Amniotic epithelial cell (primary cell): ENCODE data around the gene WNT3A.

Experiments used
- DNase-seq: peaks from one replicate; pipeline ENCODE4 v3.0.0-alpha.2; 2010; ENCODE audit warnings: low read depth

The WNT3A gene

DNA sequence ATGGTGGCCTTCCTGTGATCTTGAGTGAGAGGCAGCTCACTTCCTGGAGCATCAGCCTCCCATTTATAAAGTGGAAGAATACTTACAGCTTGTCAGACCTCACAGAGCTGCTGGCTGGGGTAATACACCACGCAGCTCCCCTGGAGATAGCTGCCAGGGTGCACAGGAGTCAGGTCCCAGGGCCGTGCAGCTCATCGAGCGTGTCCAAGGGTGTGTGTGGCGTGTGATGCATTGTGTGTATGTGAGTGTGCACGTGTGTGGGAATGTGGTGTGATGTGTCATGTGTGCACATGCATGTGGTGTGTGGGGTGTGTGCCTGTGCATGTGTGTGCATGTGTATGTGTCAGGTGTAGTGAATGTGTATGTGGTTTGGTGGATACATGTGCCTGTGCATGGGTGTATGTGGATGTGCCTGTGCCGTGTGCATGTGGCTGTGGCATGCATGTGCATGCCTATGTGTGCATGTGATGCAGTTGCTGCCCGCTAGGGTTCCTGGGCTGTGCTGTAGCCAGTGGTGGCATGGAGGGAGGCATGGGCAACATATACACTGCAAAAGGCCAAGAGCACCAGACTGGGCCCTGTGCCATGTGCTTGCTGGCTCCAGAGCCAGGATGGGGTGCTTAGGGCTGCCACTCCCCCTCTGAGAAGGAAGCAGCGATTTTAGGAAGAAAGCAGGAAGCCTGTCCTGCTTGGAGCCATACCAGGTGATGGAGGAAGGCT is 24.6 kb downstream of the WNT3A start:
- no peak for DNase-seq

DNA sequence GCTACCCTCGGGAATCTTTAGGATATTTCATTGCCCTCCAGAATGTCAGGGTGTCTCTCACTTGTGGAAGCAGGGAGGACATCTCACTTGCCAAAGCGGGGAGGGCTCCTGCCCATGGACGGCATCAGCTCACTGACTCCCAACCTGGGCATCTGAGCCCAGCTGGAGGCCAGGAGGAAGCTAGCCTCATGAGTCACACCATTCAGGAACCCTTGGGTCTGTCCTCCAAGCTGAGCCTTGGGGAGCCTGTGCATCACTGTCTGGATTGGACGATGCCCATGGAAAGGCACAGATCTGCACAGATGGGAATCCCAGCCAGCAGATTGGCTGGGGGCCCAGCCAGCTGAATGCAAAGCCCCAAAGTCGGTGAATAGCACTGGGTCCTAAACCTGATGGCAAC is 25.2 kb downstream of the WNT3A start:
- DNase-seq = no peak

DNA sequence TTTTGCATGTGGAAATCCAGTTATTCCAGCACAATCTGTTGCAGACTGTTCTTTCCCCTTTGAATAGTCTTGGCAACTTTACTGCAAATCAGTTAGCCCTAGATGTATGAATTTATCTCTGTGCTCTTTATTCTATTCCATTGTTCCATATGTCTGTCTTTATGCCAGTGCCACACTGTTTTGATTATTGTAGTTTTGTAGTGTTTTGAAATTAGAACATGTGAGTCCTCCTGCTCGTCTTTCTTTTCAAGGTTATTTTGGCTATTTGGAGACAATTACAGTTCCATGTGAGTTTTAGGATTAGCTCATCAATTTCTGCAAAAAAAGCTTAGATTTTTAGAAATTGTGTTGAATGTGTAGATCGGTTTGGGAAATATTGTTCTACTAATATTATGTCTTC is 26.6 kb downstream of the WNT3A start:
- no peak for DNase-seq

DNA sequence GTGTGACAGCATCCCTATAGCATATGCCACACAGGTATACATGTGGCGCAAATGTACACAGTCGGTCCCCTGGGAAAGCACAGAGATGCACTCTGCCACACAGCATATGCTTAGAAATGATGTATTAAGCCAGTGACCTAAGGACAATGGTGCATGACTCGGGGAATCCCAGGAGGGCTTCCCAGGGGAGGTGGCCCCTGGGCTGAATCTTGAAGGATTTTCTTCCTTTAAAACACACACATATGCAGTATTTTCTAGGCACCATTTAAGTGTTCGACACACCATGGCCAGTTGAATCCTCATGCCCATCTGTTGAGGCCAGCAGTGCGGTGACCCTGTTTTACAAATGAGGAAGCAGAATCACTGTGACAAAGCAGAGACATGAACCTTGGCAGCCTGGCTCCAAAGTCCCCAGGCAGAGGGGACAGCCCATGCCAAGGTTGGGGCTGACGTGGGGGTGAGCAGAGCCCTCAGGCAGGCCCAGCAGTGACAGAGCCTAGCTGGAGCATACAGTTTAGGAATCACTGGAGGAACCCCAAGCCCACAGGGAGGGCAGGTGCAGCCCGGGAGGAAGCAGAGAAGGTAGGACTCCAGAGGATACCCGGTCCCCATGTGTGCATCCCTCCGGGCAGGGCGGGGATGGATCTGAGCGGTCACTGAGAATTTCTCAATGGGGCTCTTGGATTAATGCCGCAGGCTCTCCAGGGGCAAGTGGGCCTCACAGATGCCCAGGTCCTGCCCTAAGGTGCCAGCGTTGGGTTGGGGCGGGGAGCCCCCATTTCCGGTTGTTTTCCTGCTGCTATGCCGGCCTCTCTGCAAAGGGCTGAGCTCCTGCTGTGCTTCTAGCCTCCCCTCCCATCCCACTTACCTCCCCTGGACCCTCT is 28.4 kb downstream of the WNT3A start:
- no peak for DNase-seq

DNA sequence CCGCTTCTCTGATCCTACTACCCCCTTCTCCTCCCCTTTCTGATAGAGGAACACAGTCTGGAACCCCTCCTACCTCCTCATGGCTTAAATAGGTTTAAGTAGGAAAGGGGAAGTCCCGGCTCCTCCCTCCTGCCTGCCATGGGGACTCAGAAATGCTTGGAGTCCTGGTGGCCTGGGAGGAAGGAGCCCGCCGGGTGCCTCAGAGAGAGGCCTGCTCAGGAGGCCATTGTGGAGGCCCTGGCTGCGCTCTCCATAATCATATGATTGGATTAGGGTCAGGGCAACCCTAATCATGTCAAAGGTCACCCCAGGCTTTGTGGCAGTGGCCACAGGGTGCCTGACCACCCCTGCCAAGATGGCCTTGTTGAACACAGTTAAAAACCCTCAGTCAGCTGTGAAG is 29.0 kb downstream of the WNT3A start:
- DNase-seq = no peak

DNA sequence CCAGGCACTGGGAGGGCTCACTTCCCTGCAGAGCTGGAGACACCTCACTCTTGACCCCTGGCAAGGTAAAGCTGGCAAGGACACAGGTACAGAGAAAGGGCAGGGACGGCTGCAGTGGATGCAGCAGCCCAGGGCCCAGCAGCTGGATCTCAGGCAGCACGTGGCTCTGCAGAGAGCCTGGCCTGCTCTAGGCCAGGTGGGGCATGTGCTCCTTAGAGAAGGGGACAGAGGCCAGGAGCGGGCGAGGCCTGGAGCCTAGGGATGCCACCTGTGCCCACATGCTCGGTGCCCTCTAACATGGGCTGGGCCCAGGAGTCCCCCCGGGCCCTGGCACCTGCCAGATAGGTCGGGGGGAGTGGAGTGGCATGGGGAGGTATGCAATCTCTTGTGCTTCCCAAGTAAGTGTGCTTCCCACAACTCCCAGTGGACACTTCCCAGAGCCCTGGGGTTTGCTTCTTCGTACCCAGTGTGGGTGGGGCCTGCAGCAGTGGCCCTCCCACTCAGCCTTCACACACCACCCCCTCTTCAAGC is 30.0 kb downstream of the WNT3A start:
- no peak for DNase-seq

DNA sequence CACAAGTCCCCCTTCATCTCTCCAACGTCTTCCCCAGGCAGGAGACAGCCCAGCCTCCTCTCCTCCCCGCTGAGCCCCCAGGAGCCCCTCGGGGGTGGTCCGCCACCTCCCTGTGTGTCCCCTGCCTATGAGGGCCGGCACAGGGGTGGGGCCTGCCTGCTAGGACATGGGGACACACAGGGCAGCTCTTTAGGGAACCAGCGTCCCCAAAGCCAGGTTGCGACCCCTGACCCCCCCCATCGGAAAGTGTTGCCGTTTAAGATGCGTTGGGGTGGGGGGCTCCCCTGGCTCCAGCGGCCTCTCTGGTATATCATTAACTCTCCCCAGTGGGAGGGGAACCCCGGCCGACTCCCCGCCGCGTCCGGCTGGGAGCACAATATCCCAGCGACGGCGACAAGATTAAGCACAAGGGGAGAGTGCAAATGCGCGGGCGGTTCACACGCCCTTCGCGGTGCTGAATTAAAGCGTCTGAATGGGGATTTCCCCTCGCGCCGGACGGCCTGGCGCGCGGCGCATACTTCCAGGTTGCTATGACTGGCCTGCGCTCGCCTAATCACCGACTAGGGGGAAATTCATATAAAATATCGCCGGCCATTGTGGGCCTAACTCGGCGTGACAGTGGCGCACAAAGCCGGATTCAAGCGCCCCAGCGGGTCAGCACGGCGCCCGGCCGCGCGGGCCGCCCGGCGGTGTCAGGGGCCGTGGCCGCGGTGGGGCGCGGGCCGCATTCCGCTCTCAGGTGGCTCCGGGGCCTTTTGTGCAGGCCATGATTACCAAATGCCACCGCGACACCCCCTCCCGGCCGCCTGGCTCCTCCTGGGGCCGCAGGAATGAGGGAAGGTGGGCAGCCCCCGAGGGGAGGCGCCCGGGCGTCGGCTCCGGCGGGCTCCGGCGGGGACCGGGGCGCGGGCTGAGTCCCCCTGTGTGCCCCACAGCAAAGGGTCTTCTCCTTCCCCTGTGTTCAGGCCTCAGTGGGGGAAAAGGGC is 30.9 kb downstream of the WNT3A start:
- DNase-seq = peak; percentile 2

DNA sequence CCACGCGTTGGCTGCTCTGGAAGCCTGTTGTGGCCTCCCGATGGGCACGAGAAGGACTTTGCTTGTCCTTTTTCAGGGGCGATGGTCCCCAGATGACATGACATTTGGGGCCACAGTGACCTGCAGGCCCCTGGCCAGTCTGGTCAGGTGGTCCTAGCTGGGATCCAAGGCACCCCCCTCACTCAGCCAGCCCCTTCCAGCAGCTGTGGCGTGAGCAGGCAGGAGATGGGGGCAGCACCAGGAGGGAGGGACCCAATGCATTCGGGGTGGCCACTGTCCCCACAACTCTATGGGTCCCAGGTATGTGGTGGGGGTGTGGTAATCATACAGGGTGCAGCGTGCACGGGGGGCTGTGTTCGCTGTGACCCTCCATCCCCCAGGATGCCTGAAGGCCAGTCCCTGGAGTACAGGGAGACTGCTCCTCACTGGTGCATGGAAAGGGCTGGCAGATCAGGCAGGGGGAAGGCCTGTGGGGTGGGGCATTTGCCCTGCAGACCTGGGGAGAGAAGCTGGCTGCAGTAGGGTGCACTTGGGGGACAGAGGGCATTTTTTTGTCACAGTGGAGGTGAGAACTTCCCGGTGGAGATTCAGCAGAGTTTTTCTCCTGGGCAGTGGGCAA is 31.7 kb downstream of the WNT3A start:
- no peak for DNase-seq

DNA sequence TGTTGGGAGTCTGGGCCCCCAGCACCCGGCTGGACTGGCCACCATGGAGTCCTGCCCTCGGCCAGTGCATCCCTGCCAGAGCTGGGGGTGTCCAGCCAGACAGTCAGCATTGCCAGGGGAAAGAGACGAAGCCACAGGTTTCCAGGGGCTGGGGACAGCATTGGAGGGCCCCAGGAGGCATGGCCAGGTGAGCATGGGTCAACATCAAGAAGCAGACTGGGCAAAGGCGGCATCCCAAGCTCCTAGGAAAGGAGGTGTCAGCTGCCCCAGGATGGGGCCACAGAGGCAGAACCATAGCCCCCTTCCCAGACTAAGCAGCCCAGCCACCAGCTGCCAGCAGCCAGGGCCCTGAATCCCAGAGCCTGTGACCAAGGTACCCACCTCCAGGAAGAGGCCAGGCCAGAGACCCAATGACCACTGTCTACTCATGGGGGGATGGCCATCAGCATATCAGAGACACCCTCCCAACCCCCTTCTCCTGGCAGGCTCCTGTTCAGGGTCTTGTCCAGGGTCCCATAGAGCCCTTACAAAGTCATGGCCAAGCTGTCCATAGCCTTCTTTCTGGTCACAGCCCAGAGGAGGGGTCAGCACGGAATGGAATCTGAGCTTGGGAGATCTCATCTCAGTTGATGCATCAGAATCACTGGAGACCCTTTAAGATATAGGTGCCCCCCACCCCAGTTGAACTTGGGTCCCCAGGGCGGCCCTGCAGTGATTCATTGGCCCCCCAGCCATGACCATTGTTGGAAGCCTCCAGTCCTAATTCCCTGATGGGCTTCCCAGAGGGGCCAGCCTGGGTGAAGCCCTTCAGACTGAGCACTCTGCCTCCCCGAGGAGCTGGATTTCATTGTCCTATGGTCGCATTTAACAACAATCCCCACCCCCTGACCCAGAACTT is 32.5 kb downstream of the WNT3A start:
- DNase-seq = no peak

DNA sequence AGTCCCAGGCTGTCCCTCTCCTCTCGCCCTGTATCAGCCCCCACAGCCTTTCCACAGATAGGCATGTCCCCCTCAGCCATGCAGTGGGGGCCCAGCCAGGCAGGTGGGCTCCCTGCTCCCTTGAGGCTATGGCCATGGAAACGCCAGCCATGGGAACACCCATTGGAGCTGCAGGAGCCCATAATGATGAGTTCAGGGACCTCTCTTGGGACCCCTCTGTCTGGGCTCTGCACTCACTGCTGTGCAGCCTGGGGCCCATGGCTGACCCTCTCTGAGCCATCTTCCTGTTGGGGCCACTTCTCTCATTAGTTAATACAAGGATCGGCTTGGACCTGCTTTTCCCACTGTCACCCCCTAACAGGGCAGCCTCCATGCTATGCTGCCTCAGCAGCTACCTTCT is 33.2 kb downstream of the WNT3A start:
- no peak for DNase-seq

DNA sequence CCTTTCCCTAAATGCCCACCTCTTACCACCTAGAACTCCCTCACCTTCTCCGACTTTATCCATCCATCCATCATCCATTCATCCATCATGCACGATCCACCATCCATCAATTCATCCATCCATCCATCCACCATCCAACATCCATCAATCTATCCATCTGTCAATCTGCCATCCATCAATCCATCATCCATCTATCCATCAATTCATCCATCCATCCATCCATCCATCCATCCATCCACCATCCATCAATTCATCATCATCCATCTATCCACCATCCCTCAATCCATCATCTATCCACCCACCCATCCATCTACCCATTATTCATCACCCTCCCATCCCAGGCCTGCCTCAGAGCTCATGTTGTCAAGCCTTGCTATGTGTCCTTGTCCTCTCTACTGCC is 34.5 kb downstream of the WNT3A start:
- DNase-seq = no peak

DNA sequence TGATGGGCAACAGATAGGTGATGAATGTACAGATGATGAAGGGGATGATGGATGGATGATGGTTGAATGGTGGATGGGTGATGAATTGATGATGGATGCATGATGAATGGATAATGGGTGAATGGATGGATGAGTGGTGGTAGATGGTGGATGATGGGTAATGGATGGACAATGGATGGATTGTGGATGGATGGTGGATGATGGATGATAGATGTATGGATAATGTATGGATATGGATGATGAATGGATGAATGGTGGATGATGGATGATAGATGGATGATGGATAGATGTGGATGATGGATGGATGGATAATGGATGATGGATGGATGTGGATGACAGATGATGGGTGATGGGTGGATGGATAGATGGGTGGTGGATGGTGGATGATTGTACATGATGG is 35.7 kb downstream of the WNT3A start:
- no peak for DNase-seq

DNA sequence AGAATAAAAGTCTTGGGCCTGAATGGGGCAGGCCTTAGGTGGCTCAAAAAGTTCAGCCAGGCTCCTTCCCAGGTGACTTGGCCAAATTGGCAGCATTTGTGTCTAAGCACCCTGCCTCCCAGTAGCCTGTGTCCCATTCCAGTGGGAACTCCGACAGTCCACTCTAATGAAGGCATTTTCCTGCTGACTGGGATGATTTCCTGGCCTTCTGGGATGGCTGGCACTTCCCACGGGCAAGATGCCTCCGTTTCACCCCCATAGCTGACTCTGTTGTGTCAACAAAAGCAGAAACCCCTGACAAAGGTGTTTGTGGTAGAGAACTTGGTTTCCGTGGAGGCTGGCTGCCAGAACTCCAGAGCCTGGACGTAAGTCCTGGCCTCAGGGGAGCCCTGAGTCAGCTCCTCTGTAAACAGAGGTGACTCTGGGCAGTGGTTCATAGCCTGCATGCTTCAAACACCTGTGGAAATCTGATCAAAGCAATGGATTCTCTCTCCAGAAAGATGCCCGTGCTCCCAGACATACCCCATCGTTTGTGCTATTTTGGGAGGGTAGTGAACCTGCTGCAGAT is 36.6 kb downstream of the WNT3A start:
- no peak for DNase-seq

DNA sequence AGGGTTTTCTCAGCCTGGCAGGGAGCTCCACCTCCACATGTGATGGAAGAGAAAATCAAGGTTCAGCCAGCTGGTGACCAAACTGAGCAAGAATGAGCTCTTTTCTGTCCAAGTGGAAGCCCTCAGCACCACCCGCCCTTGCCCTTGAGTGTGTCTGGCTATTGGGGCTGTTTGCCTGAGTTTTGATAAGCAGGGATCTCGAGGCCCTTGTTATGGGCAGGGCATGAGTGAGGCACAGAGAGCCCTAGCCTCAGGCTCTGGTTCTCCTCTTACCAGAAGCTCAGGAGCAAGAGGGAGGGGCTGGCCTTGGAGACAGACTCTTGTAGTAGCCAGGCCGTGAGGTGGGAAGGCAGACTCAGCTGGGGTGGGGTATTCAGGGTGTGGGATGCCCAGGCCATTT is 38.2 kb downstream of the WNT3A start:
- DNase-seq = no peak

DNA sequence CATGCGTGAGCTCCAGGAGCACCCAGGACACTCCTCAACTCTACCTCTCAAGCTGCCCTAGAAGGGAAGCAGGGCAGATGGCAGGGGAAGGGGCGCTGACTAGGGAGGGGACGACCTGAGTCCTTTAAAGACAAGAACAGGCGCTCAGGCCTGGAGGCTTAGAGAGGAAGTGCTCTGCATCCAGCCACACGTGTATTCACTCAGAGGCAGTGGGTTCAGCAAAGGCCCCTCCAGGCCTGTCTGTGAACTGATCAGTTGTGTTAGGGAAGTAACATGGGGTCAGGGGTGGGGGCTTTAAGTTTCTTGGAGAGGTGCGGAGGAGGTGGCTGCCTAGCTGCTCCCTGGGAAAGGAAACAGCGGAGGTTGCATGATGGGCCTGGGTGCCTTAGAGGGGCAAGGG is 38.6 kb downstream of the WNT3A start:
- no peak for DNase-seq

DNA sequence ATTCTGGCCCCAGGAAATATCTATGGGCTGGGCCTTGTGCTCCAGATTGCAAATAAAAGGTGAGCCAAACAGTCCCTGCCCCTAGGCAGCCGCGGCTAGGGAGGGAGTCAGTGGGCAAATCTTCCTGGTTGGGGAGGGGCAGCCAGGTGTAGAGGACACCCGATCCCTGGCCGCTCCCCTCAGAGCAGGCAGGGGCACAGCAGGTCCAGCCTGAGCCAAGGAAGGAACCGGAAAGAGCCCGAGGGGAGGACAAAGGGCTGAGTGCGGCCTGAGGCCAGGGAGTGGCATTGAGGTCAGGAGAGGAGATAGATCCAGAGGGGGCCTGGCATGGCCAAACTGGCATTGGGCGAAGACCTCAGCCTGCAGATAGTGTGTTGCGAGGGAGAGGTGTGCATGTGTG is 39.1 kb downstream of the WNT3A start:
- DNase-seq = no peak

DNA sequence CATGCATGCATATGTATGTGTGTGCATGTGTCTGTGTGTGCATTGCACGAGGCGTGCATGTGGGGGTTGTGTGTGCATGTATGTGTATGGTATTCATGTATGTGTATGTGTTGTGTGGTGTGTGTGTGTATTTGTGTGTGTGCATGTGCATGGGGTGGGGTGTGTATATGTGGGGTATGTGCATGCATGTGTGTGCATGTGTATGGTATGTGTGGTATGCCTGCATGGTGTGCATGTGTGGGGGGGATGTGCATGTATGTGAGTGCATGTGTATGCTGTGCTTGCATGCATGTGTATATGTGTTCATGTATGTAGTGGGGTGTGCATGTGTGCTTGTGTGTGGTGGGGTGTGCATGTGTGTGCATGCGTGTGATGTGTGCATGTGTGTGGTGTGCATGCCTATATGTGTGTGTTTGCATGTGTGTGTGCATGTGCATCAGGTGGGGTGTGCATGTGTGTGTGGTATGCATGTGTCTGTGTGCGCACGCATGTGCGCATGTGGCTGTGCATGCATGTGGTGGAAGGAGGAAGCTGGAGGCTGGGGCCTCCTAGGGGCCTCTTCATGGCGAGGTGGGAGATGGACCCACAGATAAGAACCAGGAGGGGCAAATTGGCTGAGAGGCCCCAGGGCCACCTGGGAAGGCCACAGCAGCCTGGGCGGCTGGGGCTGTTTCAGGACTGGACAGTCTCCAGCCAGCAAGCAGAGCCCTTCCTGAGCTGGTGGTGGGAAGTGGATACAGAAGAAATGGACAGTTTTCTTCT is 39.8 kb downstream of the WNT3A start:
- no peak for DNase-seq

DNA sequence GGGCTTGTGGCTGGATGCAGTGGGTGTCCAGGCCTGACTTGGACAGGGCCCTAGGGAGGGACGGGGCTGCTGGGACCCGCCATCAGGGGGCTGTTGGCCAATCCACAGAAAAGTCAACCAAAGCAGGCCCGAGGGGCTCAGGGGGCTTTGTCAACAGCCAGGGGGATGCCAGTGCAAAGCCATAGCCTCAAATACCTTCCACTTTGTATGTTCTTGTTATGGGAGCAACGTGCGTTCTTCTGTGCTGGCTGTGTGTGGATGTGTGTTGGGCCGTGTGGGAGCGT is 40.3 kb downstream of the WNT3A start:
- DNase-seq = no peak

DNA sequence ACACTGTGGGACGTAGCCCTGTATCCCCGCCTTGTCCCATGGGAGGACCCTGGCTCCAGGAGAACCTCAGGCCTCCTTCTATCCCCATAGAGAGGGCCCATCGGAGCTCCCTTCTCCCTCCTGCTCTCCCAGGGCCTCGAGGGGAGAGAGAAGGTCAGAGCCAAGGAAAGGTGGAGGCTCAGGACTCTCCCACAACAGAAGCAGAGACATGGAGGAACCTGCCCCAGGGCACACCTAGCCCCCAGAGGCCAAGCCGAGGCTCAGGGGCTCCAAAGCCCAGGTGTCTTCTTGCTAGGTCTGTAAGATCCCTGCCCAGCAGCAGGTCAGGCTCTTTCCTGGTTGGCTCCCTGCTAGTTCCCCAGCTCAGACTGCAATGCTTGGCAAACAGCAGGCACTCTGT is 41.3 kb downstream of the WNT3A start:
- no peak for DNase-seq
